HG03575 (cell line): ENCODE measurements around the gene SMAD7.

Source experiments
- ATAC-seq: cut with Tn5 transposase; IDR thresholded peaks from one replicate; pipeline ENCODE4 v1.9.1; 2021; ENCODE audit not compliant: unreplicated experiment, insufficient number of reproducible peaks, low FRiP score; ENCODE audit errors: extremely low read depth

Gene SMAD7

GRCh38 chr18:48937869-48938750 lies 12.7 kb downstream of the SMAD7 start:
- no peak for ATAC-seq

- ATAC-seq: no peak
Measured at GRCh38 chr18:48935433-48935774, 15.4 kb downstream of the SMAD7 start.

DNA sequence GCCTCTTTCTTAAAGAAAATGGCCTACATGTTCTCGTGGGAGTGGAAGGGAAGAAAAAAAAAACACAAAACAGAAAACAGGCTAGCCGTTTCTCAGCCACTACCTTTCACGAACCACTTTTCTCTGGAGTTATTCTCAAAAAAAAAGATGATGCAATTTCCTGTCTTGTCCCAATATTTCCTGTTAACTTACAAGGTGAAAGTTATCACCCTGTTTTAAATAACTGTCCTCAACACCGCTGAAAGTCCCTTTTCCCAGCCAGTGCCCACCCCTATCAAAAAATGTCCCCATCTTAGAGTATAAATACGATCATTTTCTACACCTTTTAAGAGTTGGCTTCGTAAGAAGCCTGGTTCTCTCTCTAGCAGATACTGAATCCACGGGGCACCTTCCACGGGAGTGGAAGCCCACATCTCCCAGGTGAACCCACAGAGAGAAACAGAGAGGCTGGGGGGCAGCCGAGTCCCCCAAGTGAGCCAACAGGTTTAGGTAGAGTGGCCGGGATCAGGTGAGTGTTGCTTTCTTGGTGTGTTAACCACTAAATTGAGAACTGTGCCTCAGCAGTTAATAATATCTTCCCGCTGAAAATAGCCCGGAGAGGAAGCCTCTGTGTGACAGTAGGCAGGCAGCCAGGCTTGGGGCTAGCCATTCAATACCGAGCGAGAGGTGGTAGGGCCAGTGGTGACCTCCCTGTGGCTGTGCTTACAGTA lies 15.9 kb downstream of the SMAD7 start:
- peak; percentile 34 for ATAC-seq

DNA sequence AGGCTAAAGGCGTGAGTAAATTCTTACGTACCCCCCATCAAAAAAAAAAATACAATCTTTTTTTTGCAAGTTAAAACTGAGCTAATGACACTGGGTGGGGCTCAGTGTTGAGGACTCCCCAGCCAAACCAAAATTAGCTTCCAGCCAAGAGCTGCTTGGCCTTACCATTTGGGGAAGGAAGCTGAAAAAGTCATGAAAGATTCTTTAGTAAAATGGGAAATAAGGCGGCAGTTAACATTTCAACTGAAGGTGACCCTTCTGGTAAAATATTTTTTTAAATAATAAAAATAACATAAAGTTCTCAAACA lies 16.4 kb downstream of the SMAD7 start:
- ATAC-seq: no peak

GRCh38 chr18:48933578-48934414 lies 17.0 kb downstream of the SMAD7 start:
- ATAC-seq: no peak

DNA sequence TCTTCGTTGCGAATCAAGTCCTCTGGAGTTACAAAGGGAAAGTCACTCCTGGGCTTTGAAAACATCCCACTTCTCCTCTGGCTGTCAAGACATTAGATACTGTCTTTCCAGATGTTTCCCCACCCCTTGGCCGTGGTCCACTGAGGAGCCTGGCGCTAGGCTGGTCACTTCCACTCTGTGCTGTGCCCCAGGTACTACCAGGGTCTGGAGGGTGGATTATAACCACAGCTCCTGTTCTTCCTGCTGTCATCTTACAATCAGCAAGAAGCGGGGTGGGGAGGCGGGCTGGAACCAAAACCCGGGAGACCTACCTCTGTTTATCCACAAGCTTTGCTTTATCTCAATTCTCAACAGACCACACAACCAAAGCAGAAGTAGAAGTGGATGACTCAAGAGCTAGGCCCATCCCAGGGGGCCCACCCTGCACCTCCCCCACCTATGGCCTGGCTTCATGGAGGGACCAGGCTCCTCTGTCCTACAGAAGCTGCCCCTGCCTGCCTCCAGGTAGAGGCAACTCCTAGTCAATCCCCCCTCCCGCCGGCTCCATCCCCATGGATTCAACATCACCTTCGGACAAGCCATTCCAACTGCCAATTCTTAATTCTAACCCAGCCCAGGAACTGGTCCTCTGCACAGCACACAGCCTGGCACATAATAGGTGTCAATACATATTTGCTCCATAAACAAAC lies 17.8 kb downstream of the SMAD7 start:
- ATAC-seq: no peak

- ATAC-seq: no peak
Measured at GRCh38 chr18:48932462-48932818, 18.3 kb downstream of the SMAD7 start.

DNA sequence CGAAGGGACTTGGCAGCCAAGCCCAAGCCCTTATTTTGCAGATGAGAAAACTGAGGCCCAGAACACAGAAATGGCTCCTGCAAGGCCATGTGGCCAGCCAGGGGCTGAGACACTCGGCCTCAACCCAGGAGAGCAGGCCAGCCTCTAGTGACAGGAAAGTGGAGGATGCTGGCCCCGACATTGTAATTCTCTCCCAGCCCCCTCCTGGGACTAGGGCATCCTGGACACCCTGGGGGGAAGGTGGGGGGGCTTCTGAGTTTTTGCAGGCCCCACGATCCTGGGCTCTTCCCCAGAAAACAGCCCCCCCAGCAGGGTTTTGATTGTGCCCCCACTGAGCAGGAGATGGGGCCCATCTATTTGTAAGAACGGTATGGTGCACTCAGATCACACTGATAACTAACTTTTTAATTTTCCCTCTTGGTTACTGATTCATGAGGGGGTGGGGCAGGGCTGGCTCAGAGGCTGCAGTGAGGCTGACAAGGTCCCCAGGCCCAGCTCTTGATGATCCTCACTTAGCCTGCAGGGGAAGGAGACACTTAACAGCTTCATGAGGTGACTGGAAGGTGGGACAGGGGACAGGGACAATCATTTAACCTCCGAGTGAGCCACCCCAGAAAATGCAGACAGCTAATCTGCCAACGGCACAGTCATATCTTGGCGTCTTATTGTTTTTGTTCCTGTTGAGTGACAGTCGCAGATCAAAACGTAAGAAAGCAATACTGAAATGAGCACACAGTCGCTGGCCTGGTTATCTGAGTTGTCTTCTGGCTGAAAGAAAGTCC lies 18.9 kb downstream of the SMAD7 start:
- ATAC-seq: no peak

- ATAC-seq: no peak
Measured at GRCh38 chr18:48930926-48931325, 19.8 kb downstream of the SMAD7 start.

DNA sequence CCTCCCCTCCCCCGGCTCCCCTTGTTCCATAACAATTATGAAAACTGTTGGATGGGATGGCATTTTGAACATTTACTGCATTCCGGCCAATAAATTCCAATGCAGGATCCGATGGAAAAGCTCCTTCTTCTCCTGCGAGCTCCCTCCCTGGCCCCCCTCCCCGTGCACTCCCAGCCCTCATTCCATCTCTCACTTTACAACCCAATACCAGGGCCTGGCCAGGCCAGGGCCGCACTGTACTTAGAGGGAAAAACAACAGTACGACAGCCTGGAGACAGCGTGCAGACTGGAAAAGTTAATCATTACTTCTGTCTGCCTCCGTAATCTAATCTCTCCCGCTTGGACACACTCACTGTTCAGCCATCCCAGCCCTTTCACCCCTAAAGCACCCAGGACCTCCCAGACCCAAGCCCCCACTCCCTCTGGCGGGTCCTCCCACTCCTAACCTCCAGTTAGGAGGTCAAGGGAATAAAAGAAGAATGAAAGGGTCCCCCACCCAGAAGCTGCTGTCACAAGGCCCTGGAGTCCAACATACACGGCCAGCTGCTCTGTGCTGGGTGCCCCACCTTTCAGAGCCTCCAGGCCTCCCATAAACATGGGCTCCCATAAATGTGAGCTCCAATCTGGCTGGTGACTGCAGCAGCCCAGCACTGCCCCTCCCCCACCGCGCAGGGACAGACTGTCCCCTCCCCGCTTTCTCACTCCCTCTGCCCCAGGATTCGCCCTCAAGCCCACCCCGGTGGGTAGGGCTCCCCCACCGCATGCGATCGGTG lies 20.6 kb downstream of the SMAD7 start:
- no peak for ATAC-seq

GRCh38 chr18:48929212-48929612 lies 21.6 kb downstream of the SMAD7 start:
- ATAC-seq: no peak

GRCh38 chr18:48928787-48929186 lies 22.0 kb downstream of the SMAD7 start:
- peak; percentile 49 for ATAC-seq

DNA sequence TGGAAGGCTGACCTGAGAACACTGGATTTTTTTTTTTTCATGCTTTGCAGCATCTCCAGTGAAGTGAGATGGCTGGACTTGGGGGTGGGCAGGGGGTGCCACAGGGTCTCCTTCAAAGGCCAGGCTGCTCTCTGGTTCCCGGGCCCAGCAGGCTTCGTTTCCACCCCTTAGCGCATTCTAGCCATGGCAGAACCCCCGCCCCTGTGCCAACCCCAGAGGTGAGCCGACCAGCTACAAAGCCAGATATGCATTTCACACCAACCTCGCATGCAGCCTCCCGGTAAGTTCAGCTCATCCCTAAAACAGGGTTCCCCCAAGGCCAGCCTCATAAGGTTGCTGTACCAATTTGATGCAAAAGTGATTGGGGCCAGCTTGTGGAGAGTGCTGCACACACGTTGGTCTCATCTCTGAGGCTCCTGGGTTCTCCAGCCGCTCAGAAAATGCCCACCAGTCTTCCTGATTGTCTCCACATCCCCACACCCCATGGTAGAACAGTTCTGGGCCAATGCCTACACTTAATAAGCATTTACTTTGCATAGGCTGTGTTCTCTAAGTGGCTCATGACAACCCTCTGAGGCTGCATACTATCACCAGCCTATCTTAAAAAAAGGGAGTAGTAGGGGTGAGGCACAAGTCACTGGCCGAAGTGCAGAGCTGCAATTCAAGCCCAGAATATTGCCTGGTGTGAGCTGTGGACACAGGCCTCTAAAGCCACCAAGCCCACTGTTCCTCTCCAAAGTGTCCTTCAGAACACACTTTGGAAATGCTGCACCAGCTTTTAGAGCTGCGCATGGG lies 23.3 kb downstream of the SMAD7 start:
- no peak for ATAC-seq

DNA sequence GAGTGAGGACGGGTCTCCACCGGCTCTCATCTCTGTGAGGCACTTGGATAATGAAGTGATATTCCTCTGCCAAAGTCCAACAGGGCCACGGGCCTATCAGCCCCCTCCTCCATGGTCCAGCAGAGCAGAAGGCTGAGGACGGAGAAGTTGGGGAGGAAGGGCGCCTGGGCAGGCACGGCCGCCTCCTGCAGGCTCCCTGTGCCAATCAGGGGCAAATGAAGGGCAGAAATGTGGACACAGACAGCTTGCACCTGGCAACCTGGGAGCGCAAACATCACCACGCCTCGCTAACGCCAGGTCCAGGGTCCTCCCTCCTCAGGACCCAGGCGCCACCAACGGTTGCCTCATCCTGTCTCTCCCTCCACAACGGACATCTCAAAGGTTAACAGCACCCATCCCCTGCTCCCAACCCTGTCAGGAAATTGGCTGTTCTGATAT lies 24.3 kb downstream of the SMAD7 start:
- ATAC-seq: no peak

- no peak for ATAC-seq
Measured at GRCh38 chr18:48925491-48925780, 25.3 kb downstream of the SMAD7 start.

DNA sequence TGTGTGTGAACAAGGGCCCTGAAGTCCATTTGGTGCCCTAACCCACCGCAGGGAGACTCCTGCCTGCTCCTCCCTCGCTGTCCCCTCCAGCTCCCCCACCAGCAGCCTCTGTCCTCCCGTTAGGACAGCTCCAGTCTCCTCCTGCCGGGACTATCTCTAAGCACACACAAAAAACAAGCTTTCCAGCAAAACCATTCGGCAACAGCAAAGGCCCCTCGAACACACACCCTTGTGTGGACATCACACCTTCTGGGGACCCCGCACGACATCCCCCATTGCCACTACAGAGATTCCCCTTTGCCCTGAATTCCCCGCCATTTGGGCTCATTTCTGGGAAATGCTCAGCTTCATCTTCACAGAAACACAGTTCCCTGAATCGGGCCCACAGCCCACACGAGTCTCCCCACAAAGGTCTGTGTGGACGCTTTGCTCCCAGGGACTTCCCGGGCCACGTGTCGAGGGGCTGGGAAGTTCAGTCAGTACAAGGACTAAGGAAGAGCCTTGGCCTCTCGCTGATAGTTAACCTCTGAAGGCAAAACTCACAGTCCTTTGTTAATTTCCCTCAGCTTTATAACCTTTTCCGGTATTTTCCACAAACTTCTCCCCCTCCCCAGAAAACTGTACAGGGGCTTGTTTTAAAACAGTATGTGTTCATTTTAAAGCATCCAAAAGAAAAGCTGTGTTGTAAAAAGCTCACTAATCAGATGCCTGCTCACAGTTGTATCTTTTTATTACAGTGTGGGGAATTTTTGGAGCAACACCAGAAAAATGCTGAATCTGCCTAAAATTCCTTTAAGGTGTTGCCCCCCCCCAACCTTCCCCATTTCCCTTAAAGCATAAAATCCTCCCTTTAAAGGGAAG lies 25.9 kb downstream of the SMAD7 start:
- ATAC-seq: no peak
